ENCODE data around the gene FAM117A.

DNA sequence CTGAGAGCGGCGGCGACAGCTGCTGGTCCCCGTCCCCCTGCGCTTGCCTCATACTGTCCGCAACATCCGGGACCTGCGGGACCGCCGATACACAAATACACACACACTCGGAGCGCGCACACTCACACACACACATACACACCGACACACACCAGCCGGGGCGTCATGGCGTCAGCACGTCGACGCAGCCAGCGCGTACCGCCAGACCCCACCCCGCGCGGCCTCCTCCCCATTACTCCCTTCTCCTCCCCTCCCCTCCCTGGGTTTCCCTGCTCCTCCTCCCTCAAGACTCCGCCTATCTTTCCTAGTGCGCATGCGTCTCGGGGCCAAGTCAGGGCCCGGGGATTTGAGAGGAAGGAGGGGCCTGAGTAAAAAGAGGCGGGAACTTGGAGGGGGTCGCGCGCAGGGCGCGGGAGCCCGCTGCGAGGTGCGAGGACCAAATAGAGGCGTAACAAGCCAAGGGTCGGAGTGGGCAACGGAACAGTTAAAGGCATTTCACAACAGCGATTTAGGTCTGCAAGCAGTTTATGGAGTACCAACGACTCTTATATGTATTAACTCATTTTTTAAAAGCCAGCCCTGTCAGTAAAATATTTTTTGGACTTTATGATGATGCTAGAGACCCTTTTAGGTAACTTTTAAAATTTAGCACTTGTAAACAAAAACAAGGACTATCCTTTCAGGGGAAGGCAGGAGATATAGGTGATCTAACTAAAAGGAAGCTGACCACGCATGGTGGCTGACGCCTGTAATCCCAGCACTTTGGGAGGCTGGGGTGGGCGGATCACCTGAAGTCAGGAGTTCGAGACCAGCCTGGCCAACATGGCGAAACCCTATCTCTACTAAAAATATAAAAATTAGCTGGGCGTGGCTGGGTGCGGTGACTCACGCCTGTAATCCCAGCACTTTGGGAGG, 85.7 kb downstream of the FAM117A start, which contains the start of gene SPOP:
- TF ChIP-seq, protein P1, sequence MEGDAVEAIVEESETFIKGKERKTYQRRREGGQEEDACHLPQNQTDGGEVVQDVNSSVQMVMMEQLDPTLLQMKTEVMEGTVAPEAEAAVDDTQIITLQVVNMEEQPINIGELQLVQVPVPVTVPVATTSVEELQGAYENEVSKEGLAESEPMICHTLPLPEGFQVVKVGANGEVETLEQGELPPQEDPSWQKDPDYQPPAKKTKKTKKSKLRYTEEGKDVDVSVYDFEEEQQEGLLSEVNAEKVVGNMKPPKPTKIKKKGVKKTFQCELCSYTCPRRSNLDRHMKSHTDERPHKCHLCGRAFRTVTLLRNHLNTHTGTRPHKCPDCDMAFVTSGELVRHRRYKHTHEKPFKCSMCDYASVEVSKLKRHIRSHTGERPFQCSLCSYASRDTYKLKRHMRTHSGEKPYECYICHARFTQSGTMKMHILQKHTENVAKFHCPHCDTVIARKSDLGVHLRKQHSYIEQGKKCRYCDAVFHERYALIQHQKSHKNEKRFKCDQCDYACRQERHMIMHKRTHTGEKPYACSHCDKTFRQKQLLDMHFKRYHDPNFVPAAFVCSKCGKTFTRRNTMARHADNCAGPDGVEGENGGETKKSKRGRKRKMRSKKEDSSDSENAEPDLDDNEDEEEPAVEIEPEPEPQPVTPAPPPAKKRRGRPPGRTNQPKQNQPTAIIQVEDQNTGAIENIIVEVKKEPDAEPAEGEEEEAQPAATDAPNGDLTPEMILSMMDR (conservative IDR thresholded peaks at IDR 0.05; ENCODE audit: low read depth, low read length) = no peak
- no peak for TF ChIP-seq EZH2phosphoT487 (IDR thresholded peaks at IDR 0.05; ENCODE audit: borderline replicate concordance, low read length)

Data from PC-3 (cell line).